IPS-NIHi11 (cell line): ENCODE results near the gene CDC42BPG.

Experiments
- DNase-seq: peaks from one replicate; pipeline ENCODE4 v3.0.0; 2012; ENCODE audit warnings: mixed read lengths, low spot score

Gene CDC42BPG

DNA sequence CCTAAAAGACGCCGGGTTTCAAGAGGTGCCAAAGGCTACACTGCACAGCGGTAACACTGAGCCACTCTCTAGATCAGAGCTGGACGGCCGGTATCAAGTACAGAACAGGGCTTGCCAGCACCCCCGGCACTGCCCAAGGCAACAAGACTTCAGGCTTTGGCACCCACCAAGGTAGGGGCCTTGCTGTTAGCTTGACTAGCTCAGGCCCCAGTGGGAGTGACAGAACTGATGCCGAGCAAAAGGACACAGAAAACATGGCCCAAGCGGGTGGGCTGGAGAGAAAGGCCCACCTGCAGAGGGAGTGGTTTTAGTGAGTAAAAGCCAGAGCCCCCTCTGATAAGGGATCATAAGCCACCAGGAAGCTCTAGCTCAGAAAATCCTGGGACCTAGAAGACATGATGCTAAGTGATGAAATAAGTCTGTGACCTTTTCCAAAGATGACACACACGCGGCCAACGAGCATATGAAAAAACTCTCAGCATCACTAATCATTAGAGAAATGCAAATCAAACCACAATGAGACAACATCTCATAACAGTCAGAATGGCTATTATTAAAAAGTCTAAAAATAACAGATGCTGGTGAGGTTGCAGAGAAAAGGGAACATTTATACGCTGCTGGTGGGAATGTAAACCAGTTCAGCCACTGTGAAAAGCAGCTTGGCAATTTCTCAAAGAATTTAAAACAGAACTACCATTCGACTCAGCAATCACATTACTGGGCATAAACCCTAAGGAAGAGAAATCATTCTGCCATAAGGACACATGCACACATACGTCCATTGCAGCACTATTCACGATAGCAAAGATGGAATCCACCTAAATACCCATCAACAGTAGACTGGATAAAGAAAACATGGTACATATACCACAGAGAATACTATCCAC is 21.1 kb upstream of the CDC42BPG start:
- no peak for DNase-seq

DNA sequence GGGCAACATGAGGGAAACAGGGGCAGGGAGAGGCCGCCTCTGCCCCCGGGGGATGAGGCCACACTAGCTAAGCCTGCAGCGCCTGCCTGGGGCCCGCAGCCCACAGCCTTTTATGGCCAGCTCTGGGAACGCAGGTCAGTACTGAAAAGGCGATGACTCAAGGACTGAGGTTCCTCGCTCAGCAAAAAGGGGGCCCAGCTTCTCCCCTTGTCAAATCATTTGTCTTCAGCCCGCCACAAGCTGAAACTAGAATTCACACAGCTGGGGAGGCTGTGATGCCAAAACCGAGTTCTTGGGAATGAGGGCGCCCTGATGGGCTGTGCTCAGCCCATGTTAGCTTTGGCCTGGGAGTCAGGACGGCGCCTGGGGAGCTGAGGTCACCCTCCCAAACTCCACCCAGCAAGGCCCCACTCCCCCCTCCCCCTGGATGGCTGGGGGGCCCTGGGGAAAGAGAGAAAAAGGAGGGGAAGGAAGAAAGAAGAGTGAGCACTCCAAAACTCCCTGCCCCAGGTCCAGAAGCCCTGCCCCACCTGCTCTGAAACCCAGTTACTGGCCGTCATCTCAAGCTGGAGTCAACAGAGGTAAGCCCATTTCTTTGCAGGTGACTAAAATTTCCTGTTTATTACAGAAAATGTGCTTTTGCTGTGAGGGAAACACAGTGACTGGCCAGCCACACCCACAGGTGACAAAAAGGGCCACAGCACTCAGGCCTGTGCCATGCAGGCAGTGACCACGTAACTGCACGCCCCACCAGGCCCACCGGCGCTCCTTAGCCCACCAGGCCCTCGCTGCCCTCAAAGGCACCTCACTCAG is 20.2 kb upstream of the CDC42BPG start:
- peak; percentile 57 for DNase-seq

DNA sequence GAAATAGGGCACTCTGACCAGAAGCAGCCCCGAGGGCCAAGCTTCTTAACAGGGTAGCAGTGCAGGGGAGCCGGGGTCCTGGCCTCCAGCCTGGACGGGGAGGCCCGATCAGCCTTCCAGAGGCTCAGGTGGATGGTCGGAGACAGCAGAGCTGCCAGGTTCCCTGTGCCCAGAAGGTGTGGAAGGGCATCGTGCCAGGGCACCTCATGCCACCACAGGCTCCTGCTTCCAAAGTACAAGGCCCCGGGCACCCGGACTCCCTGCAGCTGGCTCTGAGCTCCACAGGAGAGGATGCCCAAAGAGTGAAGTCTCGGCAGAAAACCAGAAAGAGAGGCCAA is 19.7 kb upstream of the CDC42BPG start:
- DNase-seq, result no peak

DNA sequence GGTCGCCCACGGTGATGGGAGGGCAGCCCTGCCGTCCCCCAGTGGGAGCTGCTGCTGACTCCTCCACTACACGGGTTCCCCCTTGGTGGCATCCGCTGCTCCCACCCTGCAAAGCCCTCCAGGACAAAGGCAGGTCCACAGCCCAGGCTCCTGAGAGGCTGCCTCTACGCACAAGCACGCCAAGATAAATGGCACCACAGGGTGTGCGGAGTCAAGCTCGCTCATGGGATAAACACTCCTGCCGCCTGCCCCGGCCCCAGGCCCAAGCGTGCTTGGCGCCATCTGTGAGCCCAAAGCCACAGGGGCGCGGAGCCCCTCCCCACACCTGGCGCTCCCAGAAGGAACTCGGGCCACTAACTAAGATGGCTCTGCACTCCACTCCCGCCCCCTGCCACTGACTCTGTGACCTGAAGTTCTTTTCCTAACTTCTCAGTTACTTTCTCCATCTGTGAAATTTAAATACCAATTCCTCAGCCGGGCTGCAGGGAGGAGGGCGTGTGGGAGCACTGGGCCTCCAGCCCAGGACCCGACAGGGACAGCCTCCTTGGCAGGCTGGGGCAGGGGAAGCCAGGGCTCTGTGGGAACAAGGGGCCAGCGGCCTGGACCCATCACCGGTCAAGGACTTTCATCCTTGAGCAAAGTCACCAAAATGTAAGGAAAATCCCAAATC is 19.1 kb upstream of the CDC42BPG start:
- DNase-seq, result peak; percentile 37

DNA sequence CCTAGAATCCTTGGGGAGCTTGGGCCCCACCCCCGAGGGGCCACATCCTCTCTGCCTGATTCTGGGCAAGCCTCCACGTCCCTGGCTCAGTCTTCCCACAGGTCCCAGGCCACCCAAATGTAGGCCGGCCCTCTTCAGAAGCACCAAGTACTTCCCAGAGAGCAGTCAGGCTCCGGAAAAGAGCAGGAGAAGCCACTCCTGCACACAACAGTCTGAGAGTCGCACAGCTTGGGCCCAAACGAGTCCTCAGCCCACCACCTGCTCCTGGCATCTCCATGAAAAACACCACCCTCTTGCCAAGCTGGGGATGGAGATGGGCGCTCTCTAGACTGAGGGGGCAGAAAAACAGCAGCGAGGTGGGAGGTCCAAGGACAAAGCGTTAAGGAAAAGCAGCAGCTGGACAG is 18.5 kb upstream of the CDC42BPG start:
- no peak for DNase-seq

DNA sequence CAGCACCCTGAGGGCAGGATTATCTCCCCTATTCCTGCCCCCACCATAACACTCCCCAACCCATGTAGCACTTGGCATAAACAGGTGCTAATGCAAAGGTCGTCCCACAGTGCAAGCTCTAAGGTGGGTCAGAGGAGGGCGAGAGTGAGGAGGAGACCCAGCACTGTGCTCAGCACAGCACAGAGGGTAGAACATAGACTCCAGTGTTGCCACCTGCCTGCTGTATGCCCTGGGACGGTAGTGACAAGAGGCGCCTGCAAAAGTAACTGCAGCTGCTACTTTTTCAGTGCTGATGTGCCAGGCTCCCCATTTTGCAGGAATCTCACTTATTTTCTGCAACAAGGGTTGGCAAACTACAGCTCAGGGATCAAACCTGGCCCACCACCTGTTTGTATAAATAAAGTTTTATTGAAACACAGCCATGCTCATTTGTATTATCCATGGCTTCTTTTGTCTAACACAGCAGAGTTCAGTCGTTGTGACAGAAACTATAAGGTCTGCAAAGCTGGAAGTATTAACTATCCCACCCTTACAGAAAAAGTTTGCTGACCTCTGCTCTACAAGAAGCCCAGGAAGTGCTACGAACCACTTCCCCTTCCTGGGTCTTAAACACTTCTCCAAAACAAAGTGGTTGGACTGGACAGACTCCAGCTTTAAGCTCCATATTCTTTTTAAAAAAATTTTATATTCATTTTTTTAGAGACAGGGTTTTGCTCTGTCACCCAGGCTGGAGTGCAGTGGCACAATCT is 16.9 kb upstream of the CDC42BPG start:
- DNase-seq, result no peak

DNA sequence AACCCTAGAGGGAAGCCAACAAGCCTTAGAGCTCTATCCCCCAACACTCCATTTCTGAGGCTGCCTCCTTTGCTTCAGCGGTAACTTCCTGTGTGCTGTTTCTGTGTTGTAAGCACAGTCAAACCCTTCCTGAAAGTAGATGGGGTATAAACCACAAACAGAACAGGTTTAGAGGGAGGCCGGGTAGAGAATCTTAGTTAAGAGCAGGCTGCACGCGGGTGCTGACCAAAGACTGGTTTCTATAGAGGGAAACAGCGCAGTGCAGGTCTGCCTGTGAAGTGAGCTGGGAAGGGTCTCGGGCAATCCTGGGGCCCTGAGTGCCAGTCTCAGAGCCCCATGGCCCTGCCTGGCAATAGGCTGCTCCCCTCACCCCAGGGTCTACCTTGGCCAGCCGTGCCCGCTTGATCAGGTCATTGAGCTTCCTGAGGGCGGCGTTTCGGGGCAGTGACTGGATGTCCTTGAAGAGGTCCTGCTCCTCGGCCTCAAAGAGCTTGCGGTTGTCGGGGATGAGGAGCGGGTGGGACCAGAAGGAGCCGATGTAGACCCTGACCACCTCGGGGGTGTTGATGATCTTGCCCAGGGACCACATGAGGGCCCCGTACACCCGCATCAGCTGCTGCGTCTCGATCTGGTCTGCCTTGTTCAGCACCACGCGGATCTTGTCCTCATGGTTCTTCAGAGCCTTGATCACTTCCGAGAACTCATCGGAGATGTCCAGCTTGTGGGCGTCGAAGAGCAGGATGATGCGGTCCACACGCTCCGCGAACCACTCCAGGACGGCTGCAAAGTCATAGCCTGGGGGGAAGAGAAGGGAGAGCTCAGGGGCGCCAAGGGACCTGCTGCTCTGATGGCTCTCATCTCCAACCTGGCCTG is 15.3 kb upstream of the CDC42BPG start:
- no peak for DNase-seq

DNA sequence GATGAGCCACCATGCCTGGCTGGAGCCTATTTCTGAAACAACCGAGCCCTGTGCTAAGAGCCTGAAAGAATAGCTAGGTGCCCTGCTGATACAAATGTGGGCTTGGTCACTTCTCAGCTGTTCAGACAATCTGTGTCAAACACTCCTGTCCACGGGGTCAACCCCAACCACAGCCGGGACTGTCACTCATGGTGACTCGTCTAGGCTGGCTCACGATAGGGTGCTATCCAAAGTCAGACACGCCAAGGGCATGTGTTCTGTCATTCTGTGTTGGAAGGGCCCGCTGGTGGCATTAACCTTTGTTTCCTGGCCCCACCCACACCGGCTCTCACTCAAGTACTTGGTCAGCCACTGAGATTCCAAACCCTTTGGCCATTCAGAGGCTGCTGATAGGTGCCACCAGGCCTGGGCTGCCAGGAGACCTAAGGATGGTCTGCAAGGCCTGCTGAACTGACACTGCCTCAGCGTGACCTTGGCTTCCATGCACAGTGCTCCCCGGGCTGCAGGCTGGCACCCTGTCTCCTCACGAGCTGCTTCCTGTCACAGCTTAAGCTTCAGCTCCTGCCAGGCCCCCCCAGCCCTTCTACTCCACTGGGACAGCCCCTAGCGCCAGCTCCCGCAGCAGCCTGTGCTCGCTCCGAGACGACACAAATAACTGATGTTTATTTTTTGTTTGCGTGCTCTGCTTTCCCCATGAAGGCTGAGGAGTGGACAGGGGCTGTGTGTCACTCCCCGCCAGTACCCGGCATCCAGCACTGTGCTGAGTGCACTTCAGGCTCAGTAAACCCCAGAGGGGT is 14.2 kb upstream of the CDC42BPG start:
- no peak for DNase-seq

DNA sequence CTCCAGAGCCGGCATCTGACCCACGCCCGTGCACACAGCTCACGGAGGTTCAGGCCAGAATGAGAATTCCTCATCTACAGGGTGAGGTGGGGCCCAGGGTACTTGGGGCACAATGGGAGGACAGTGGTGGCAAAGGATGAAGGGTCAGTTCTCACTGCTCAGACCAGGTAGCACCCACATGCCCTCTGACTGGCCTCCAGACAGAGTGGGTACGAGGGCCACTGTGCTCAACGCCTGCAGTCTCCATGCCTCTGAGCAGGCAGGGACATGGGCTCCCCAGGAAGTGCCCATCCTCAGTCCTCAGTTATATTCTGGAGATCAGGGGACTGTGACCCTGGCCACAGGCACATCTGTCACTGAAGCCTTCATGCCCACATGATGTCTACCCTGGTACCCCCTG is 13.0 kb upstream of the CDC42BPG start:
- no peak for DNase-seq

DNA sequence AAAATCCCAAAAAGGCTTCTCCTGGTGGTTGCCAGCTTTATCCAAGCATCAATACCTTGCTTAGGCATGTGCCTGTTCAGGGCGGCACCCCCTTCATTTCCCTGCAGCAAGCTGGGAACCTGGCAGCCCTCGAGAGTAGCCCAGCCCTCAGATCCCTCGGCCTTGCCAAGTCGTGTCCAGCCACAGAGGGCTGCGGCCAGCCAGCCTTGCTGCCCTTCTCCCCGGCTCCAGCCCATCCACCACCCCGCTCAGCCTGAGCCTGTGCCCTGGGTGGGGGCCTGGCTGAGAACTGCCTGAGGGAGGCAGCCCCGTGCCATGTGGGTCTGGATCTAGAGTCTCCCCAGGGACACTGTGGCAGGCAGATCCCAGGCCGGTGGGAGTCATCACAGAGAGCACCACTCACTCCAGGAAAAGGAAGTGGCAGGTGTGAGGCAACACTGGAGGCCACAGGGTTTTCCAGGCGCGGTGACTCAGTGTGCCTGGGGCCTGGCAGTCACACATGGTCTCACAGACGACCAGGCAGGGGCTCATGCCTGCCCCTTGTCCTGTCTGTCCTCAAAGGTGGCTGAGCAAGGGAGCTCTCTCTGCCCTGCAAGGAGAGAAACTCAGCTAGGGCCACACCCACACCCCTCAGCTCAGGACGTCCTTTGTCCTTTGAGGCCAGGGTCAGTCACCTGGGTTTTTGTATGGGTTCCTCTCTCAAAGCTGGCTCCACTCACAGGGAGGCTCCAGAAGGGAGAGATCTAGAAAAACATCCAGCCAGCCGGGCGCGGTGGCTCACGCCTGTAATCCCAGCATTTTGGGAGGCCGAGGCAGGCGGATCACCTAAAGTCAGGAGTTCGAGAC is 12.2 kb upstream of the CDC42BPG start:
- DNase-seq, result no peak

DNA sequence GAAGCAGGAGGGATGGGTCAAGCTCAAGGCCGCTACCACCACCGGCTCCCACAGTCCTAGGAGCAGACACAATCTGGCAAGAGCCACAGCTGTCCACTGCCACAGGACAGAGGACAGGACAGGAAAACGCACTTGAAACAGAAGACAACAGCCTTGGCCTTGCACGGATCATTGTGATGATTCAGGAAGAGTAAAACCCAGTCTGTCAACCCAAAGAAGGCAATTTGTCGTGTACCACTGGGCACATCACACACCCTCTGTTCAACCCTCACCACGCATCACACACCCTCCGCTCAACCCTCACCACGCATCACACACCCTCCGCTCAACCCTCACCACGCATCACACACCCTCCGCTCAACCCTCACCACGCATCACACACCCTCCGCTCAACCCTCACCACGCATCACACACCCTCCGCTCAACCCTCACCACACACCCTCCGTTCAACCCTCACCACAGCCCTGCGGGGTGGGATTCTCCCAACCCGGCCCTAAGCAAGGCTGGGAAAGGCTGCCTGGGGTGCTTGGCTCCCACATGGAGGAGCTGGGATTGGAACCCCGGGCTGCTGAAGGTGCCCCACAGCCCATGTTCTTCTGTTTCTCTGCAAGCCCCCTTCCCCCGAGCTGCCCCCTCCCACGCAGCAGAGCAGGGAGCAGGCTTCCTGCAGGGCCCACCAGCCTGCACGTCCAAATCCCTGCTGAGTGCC is 11.3 kb upstream of the CDC42BPG start:
- DNase-seq, result no peak

DNA sequence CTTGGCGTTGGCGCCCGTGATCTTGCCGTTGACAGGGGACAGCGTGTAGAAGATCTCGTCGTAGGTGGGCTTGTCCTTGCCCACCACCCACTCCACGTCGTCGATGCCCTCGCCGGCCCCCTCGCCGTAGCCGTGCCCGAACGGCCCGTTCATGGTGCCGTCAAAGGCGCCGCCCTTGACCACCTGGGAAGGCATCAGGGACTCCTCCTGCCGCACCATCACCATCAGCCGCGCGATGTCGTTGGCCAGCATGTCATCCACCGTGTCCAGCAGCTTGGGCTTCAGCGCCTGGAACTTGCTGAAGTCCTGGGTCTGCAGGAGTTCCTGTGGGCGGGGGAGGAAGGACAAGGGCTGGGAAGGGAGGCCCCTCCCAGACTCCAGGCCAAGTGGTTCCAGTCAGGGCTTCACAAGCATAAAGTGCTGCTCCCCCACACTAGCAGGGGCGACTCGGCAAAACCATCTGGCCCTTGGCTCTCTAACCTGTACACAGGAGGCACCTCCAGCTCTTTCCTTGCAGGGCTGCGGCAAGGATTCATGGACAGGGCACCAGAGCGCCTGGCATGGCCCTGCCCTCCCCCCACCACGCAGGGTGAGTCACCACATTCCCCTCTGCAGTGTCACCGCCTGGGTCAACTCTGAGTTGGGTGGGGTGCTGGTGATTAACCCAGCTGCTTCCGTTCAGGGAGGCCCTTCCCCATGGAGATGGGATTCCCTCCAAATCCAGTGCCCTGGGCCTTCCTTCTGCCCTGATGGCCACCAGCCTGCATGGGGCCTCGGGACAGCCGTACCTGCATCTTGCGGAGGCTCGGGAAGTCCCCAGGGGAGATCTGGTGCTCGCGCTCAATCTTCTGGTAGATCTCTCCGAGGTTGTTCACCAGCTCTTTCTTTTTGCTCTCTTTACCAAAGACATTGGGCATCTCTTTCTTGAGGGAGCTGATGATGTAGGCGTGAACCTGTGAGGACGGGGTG is 10.4 kb upstream of the CDC42BPG start:
- peak; percentile 63 for DNase-seq

DNA sequence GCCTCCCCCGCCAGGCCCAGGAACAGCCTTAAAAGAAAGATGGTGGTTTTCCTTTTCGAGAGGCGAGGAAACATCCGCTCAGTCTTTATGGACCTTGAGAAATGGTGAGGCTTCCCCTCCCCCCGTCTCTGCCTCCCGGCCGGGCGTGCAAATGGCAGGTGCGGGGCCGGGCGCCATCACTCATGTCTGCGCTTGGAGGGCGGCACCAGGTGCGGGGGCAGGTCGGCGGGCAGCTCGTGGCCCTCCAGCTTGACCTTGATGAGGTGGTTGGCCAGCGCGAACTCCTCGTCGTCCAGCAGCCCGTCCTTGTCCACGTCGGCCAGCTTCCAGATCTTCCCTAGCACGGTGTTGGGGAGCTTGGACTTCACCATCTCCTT is 9.7 kb upstream of the CDC42BPG start:
- no peak for DNase-seq

DNA sequence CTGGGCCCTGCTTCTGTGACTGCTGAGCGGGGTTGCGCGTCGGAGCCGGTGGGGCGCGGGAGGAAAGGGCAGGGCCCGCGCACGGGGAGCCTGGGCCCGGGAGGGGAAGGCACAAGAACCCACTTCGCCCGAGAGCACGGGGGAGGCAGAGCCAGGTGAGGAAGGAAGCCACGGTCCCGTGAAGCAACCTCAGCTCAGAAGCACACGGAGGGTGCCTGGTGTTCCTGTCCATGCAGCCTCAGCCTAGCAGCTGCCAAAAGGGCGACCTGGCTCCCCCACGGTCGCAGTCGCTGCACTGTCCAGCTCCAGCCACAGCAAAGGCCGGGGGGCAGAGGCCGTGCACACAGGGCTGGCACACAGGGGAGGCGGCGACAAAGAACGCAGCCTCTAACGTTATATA is 9.3 kb upstream of the CDC42BPG start:
- DNase-seq, result no peak

DNA sequence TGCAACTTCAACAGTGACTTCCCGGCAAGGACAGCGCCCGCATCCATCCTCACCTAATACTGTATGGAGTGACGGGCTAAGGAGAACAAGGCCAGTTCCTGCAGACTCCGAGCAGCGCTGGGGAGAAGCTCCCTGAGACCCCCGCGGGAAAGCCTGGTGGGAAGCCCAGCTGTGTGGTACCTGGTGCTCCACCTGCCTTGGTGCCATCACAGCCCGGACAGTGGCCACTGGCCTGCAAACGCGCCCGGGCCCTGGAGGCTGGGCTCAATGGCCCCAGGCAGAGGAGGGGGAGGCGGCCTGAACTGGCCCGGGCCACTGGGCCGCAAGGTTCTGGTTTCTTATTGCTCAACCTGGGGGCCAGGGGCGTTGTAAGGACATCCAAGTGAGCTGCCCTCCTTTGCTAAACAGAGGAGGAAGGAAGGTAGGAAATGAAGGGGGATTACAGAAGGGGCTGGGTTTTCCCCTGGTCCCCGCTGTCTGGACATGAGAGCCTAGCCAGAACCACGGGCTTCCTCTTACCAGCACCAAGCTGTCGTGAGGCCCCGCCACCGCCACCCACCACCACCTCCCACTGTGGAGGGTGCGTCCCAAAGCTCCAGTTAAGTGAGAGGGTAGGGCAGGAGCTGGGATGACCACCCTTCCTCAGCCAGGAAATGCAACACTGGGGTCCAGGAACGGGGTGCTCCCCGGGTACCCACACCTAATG is 8.5 kb upstream of the CDC42BPG start:
- no peak for DNase-seq

DNA sequence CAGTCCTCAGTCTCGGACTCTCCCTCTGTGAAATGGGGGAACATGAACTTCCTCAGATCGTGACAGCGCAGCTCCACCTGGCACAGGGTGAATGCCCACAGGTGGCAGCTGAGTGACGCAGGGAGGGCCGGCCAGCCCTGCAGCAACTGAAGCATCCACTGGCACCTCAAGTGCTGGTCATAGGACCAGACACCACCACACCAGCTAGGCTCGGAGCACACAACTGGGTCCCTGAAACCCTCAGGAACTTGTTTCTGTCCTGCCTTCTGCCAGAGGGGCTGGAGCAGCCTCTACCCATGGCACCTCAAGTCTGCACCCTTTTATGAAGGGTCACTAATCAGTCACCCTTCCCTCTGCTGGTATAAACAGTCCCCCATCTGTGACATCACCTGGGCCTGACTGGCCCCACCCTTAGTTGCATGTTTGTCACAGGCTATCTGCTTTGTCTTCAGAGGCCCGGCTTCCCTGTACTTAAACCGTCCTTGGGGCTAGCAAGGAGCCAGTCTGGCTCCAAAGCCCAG is 7.4 kb upstream of the CDC42BPG start:
- DNase-seq, result no peak
